Uterus (tissue), 2 donors: ENCODE data around the gene ZNF609.
"Not testable (repeated sequence)": the region's sequence is repeated elsewhere in the genome, so short reads cannot be mapped to it uniquely, and the experiment has no call there.

Source experiments
- POLR2A ChIP-seq, 2 donors: fragments of 450-650 bp; IDR thresholded peaks; one replicate each; pipeline ENCODE4 v1.6.1; 2016; ENCODE audit warnings: antibody characterized with exemption in 2 of 2, mild to moderate bottlenecking in 1 of 2, moderate library complexity in 1 of 2
- TF ChIP-seq, protein P1 (sequence below), 4 experiments: fragments of 200-600 bp in 2 of 4; fragments of 450-650 bp in 2 of 4; sonication (generic) in 2 of 4; IDR thresholded peaks; one replicate each; pipeline ENCODE4 v1.5.1; 2016 to 2019; ENCODE audit warnings: antibody characterized with exemption in 4 of 4, mild to moderate bottlenecking in 2 of 4, moderate library complexity in 1 of 4

DNA sequence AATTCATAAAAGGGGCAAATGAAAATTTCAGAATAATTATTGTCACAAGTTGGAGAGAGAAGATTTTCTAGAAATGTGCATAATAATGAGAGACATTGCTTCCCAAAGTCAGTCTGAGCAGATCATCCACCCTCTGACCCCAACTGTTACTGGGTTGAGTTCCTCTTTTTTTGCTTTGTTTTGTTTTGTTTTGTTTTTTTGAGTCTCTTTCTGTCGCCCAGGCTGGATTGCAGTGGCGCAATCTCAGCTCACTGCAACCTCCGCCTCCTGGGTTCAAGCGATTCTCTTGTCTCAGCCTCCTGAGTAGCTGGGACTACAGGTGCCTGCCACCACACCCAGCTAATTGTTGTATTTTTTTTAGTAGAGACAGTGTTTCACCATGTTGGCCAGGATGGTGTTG is 179.4 kb downstream of the ZNF609 start:
- TF ChIP-seq, protein P1, sequence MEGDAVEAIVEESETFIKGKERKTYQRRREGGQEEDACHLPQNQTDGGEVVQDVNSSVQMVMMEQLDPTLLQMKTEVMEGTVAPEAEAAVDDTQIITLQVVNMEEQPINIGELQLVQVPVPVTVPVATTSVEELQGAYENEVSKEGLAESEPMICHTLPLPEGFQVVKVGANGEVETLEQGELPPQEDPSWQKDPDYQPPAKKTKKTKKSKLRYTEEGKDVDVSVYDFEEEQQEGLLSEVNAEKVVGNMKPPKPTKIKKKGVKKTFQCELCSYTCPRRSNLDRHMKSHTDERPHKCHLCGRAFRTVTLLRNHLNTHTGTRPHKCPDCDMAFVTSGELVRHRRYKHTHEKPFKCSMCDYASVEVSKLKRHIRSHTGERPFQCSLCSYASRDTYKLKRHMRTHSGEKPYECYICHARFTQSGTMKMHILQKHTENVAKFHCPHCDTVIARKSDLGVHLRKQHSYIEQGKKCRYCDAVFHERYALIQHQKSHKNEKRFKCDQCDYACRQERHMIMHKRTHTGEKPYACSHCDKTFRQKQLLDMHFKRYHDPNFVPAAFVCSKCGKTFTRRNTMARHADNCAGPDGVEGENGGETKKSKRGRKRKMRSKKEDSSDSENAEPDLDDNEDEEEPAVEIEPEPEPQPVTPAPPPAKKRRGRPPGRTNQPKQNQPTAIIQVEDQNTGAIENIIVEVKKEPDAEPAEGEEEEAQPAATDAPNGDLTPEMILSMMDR (IDR thresholded peaks at IDR 0.05) = not testable (repeated sequence)
- not testable (repeated sequence) for TF ChIP-seq POLR2A (IDR thresholded peaks at IDR 0.05)
